Measurements from ENCODE around the gene ELMOD3. TPM values are rescaled to one million over a fixed set of nuclear protein-coding genes. Genes with fewer than 3 reads are reported as not detected.

The ELMOD3 gene
- total RNA-seq, 2 donors from 2014 or later: 31.6 to 32.1 TPM

DNA sequence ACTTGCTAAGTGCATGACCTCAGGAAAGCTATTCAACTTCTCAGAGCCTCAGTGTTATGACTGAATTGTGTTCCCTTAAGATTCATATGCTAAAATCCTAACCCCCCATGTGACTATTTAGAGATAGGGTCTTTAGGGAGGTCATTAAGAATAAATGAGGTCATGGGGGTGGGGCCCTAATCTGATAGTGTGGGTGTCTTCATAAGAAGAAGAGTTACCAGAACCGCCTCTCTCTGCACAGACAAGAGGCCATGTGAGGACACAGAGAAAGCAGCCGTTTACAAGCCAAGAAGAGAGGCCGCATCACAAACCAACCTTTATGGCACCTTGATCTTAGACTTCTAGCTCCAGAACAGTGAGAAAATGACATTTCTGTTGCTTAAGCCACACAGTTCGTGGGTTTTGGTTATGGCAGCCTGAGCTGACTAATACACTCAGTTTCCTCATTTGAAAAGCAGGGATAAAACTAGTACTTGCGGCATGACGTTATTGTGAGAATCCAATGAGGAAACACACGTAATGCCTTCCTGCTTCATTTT, 73.8 kb downstream of the ELMOD3 start:
- intact Hi-C loops (cut with DNase I): no loop called here
- no peak for DNase-seq (ENCODE audit: low spot score)
- WGBS: 88% methylated on average over 7 of the region's 7 CpGs
- no peaks in the 10 kb centered on the region for H3K36me3 ChIP-seq
- no peaks in the 10 kb centered on the region for H3K27me3 ChIP-seq (replicated peaks; ENCODE audit: insufficient read depth)
- H3K27ac ChIP-seq: no peak overlapping the region
- no peaks in the 10 kb centered on the region for H3K4me1 ChIP-seq (replicated peaks)
- no peaks in the 10 kb centered on the region for H3K9me3 ChIP-seq
- TF ChIP-seq, protein P1, sequence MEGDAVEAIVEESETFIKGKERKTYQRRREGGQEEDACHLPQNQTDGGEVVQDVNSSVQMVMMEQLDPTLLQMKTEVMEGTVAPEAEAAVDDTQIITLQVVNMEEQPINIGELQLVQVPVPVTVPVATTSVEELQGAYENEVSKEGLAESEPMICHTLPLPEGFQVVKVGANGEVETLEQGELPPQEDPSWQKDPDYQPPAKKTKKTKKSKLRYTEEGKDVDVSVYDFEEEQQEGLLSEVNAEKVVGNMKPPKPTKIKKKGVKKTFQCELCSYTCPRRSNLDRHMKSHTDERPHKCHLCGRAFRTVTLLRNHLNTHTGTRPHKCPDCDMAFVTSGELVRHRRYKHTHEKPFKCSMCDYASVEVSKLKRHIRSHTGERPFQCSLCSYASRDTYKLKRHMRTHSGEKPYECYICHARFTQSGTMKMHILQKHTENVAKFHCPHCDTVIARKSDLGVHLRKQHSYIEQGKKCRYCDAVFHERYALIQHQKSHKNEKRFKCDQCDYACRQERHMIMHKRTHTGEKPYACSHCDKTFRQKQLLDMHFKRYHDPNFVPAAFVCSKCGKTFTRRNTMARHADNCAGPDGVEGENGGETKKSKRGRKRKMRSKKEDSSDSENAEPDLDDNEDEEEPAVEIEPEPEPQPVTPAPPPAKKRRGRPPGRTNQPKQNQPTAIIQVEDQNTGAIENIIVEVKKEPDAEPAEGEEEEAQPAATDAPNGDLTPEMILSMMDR (IDR thresholded peaks at IDR 0.05): no peak
- TF ChIP-seq POLR2AphosphoS5 (IDR thresholded peaks at IDR 0.05) (no peak), POLR2A (IDR thresholded peaks at IDR 0.05) (no peak)
- no peak overlapping the region for H3K4me3 ChIP-seq

DNA sequence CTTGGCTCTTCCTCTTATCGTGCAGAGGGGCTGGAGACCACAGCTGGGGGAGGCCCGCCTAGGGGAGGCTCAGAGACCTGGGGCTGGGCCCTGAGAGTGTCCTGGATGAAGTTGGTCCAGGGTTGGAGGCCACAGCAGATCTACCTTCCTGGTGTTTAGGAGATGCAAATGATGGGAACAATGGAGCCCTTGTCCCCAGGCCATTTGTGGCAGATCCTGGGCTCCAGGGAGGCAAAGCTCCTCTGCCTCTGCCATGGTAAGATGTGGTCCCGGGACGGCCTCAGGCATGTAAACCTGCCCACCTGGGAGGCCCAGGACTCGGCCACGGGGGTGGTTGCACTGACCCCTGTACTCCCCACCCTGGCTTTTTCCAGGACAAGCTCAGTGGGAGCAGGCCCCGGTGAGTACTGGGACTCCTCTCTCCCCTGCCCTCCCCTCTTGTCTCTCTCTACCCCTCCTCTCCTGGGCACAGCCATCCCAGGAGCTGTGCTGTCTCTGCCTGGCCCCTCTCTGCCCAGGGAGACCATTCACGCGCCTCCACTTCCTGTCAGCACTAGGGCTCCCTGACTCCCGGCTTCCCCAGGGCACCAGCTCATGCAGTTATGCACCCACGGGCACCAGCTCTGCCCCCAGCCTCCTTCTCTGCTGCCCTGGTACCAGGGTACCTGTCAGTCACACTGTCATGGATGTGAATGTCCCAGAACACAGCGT, 74.8 kb downstream of the ELMOD3 start:
- Histone ChIP-seq H3K27ac (no peak overlapping the region), H3K27me3 (replicated peaks; ENCODE audit: insufficient read depth) (no peaks in the 10 kb centered on the region), H3K4me3 (no peak overlapping the region), H3K9me3 (no peaks in the 10 kb centered on the region), H3K36me3 (no peaks in the 10 kb centered on the region), H3K4me1 (replicated peaks) (no peaks in the 10 kb centered on the region)
- WGBS: 75% methylated on average over 12 of the region's 12 CpGs
- no peak for DNase-seq (ENCODE audit: low spot score)
- intact Hi-C loops (cut with DNase I): no loop called here
- TF ChIP-seq POLR2AphosphoS5 (IDR thresholded peaks at IDR 0.05) (no peak), POLR2A (IDR thresholded peaks at IDR 0.05) (no peak)
- TF ChIP-seq, protein P1 (IDR thresholded peaks at IDR 0.05): no peak

DNA sequence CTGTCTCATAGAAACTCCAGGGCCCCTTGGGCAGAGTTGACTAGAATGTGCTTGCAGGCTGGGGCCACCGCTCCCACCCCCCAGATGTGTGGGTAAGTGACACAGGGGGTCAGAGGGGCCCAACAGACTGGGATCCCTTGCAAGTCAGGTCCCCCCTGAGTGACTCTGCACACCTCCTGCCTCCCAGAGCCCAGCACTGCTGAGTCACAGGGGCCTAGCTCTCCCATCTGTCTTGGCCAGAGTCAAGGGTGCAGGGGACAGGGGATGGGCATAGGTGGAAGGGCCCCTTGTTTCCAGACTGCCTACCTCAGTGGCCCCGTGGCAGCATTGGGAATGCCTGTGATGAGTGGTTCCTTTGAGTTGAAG, 75.3 kb downstream of the ELMOD3 start:
- no peak for DNase-seq (ENCODE audit: low spot score)
- H3K9me3 ChIP-seq: no peaks in the 10 kb centered on the region
- no peak overlapping the region for H3K4me3 ChIP-seq
- no peak overlapping the region for H3K27ac ChIP-seq
- TF ChIP-seq POLR2AphosphoS5 (IDR thresholded peaks at IDR 0.05) (no peak), POLR2A (IDR thresholded peaks at IDR 0.05) (no peak)
- TF ChIP-seq, protein P1 (IDR thresholded peaks at IDR 0.05): no peak
- H3K27me3 ChIP-seq (replicated peaks; ENCODE audit: insufficient read depth): no peaks in the 10 kb centered on the region
- 94% methylated on average over 1 of the region's 2 CpGs for WGBS
- intact Hi-C loops (cut with DNase I): no loop called here
- H3K36me3 ChIP-seq: no peaks in the 10 kb centered on the region
- no peaks in the 10 kb centered on the region for H3K4me1 ChIP-seq (replicated peaks)

DNA sequence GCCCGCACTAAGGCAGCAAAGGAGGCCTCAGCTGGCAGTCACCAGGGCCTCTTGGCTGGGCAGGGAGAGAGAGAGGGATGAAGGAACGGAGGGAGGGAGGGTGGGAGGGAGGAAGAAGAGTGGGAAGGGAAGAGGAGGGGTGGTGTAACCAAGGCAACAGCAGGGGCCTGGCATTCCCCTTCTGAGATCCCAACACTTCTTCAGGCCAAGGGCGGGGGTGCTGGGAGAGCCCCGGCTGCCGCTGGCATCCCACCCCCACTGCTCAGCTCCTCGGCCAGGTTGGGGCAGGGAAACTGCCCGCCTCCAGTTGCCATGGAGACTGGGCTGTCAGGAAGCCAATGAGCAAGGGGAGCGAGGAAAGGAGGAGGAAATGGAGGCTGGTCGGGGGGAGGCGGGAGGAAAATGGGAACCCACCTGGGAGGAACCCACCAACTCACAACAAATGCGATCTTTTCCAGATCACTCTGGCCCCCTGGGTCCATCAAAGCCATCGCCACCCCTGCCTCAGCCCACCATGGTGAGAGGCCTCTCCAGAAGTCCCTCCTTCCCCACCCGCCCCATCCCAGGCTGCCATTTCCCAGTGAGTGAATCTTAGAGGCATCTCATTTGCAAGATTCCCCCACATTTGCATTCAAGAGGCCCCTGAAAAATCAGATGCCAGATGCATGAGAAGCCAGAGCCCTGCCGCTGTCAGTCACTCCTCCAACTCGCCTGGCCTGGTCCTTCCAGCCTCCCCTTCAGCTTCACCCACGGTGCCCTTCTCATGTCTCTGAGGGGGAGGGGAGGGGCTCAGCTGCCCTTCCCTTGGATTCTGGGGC, 76.4 kb downstream of the ELMOD3 start:
- Histone ChIP-seq H3K36me3 (no peaks in the 10 kb centered on the region), H3K4me3 (no peak overlapping the region), H3K27ac (no peak overlapping the region), H3K27me3 (replicated peaks; ENCODE audit: insufficient read depth) (no peaks in the 10 kb centered on the region), H3K4me1 (replicated peaks) (no peaks in the 10 kb centered on the region), H3K9me3 (no peaks in the 10 kb centered on the region)
- intact Hi-C loops (cut with DNase I): no loop called here
- no peak for TF ChIP-seq POLR2AphosphoS5 (IDR thresholded peaks at IDR 0.05)
- TF ChIP-seq POLR2A (IDR thresholded peaks at IDR 0.05): no peak
- TF ChIP-seq, protein P1 (IDR thresholded peaks at IDR 0.05): no peak
- DNase-seq (ENCODE audit: low spot score): no peak
- WGBS: 56% methylated on average over 16 of the region's 16 CpGs
